ENCODE data around the gene CLIP1.
A peak's percentile ranks its signal among the peaks of the same experiment; 100 is the strongest.

The CLIP1 gene

GRCh38 chr12:122336015-122336946, 86.2 kb downstream of the CLIP1 start:
- Histone ChIP-seq H3K9ac (ENCODE audit: low read length) (no peak overlapping the region), H4K20me1 (ENCODE audit: low read depth, low read length) (no peaks in the 10 kb centered on the region), H3K27me3 (ENCODE audit: low read length) (no peaks in the 10 kb centered on the region), H3K36me3 (ENCODE audit: low read length) (no peaks in the 10 kb centered on the region), H3F3A (ENCODE audit: insufficient read depth) (no peaks in the 10 kb centered on the region; the same call in 1 of the 2 replicates), H3K79me2 (ENCODE audit: insufficient read depth, low read length) (no peaks in the 10 kb centered on the region), H3K4me3 (ENCODE audit: insufficient read depth, low read length, poor library complexity, severe bottlenecking) (no peak overlapping the region), H3K9me3 (ENCODE audit: insufficient read depth, low read length) (no peaks in the 10 kb centered on the region), H3K9me2 (replicated peaks; ENCODE audit: insufficient read depth, low read length) (no peaks in the 10 kb centered on the region), H3K27ac (ENCODE audit: low read depth, low read length) (no peak overlapping the region), H3K4me2 (ENCODE audit: low read depth, low read length, poor library complexity, severe bottlenecking) (no peak overlapping the region), H2AFZ (ENCODE audit: low read depth, low read length, severe bottlenecking) (peak overlapping the region; percentile 71)
- TF ChIP-seq, protein P1, sequence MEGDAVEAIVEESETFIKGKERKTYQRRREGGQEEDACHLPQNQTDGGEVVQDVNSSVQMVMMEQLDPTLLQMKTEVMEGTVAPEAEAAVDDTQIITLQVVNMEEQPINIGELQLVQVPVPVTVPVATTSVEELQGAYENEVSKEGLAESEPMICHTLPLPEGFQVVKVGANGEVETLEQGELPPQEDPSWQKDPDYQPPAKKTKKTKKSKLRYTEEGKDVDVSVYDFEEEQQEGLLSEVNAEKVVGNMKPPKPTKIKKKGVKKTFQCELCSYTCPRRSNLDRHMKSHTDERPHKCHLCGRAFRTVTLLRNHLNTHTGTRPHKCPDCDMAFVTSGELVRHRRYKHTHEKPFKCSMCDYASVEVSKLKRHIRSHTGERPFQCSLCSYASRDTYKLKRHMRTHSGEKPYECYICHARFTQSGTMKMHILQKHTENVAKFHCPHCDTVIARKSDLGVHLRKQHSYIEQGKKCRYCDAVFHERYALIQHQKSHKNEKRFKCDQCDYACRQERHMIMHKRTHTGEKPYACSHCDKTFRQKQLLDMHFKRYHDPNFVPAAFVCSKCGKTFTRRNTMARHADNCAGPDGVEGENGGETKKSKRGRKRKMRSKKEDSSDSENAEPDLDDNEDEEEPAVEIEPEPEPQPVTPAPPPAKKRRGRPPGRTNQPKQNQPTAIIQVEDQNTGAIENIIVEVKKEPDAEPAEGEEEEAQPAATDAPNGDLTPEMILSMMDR (IDR thresholded peaks at IDR 0.05; ENCODE audit: insufficient read depth, low read length, poor library complexity, severe bottlenecking), result peak; percentile 83
- TF ChIP-seq EZH2phosphoT487 (conservative IDR thresholded peaks at IDR 0.05; ENCODE audit: low read length), result no peak

GRCh38 chr12:122333142-122334087, 89.1 kb downstream of the CLIP1 start:
- Histone ChIP-seq H3K79me2 (ENCODE audit: insufficient read depth, low read length) (no peaks in the 10 kb centered on the region), H3K4me2 (ENCODE audit: low read depth, low read length, poor library complexity, severe bottlenecking) (no peak overlapping the region), H3K4me3 (ENCODE audit: insufficient read depth, low read length, poor library complexity, severe bottlenecking) (no peak overlapping the region), H3K27me3 (ENCODE audit: low read length) (no peaks in the 10 kb centered on the region), H3F3A (ENCODE audit: insufficient read depth) (no peaks in the 10 kb centered on the region; the same call in 1 of the 2 replicates), H3K36me3 (ENCODE audit: low read length) (no peaks in the 10 kb centered on the region), H3K9me3 (ENCODE audit: insufficient read depth, low read length) (no peaks in the 10 kb centered on the region), H2AFZ (ENCODE audit: low read depth, low read length, severe bottlenecking) (no peak overlapping the region), H3K27ac (ENCODE audit: low read depth, low read length) (no peak overlapping the region), H3K9ac (ENCODE audit: low read length) (no peak overlapping the region), H3K9me2 (replicated peaks; ENCODE audit: insufficient read depth, low read length) (no peaks in the 10 kb centered on the region), H4K20me1 (ENCODE audit: low read depth, low read length) (no peaks in the 10 kb centered on the region)
- TF ChIP-seq, protein P1 (IDR thresholded peaks at IDR 0.05; ENCODE audit: insufficient read depth, low read length, poor library complexity, severe bottlenecking), result no peak
- TF ChIP-seq EZH2phosphoT487 (conservative IDR thresholded peaks at IDR 0.05; ENCODE audit: low read length), result no peak

DNA sequence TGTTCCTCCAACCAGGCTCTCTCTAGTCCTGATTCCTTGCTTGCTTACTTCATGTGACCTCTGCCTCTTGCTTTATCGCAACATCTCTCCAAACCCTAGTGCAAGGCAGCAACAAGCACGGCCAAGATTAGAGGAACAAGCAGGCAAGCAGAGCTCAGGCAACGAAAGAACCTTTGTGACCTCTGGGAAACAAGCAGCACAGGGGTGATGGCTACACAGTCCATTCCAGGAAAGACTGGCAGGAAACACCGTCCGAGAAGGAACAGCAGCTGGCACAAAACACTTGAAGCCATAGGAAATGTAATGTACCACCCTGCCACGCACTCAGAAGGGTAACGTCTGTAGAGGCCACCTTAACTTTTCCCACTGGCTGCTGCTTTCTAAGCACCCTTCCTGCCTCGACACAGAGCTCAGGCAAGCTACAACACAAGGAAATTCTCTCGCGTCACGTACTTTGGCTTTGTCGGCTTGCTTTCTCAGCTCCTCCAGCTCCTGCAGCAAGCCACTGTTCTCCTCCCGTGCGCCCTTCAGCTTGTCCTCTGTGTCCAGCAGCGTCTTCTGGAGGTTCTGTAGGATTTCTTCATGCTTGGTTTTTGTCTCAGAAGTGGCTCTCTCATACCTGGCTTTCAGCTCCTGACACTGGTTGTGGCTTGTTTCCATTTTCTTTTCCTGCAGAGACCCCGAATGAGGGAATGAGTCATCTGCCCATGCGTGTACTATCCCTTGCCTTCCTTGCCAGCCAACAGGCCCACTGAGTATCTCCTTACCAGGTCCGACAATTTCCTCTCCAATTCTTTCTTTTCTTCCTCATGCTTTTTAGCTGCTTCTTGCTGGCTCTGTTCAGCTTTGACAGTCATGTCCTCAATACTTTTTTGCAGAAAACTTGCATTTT, 94.7 kb downstream of the CLIP1 start:
- H3K4me2 ChIP-seq (ENCODE audit: low read depth, low read length, poor library complexity, severe bottlenecking), result no peak overlapping the region

More for the DNA sequence above, 94.7 kb downstream of the CLIP1 start:
- Histone ChIP-seq H3K9ac (ENCODE audit: low read length) (no peak overlapping the region), H3K4me3 (ENCODE audit: insufficient read depth, low read length, poor library complexity, severe bottlenecking) (no peak overlapping the region), H3K9me2 (replicated peaks; ENCODE audit: insufficient read depth, low read length) (no peaks in the 10 kb centered on the region), H3K9me3 (ENCODE audit: insufficient read depth, low read length) (no peaks in the 10 kb centered on the region), H3K79me2 (ENCODE audit: insufficient read depth, low read length) (no peaks in the 10 kb centered on the region), H3K27ac (ENCODE audit: low read depth, low read length) (no peak overlapping the region), H3K36me3 (ENCODE audit: low read length) (no peaks in the 10 kb centered on the region), H3F3A (ENCODE audit: insufficient read depth) (no peaks in the 10 kb centered on the region), H2AFZ (ENCODE audit: low read depth, low read length, severe bottlenecking) (no peak overlapping the region), H4K20me1 (ENCODE audit: low read depth, low read length) (no peaks in the 10 kb centered on the region), H3K27me3 (ENCODE audit: low read length) (no peaks in the 10 kb centered on the region)
- TF ChIP-seq EZH2phosphoT487 (conservative IDR thresholded peaks at IDR 0.05; ENCODE audit: low read length), result no peak
- TF ChIP-seq, protein P1 (IDR thresholded peaks at IDR 0.05; ENCODE audit: insufficient read depth, low read length, poor library complexity, severe bottlenecking), result no peak
